HepG2 (cell line): Measurements from ENCODE around the gene CSTF3.

Experiments used
- BHLHE40 ChIP-seq: IDR thresholded peaks from 2 replicates; pipeline ENCODE4 v1.6.1; 2011; ENCODE audit warnings: low read length, improper control_type of control experiment
- ESRRA ChIP-seq: sonication (generic); formaldehyde crosslinking; IDR thresholded peaks from 2 replicates; pipeline ENCODE4 v1.5.1; 2020; ENCODE audit warnings: mild to moderate bottlenecking, low read depth, missing genetic modification reagents
- FOXM1 ChIP-seq: sonication (generic); formaldehyde crosslinking; IDR thresholded peaks from 2 replicates; pipeline ENCODE4 v1.5.0; 2020; ENCODE audit warnings: missing genetic modification reagents
- KLF16 ChIP-seq, 2 experiments: sonication (generic) in 1 of 2; formaldehyde crosslinking in 1 of 2; IDR thresholded peaks; 2 replicates each; pipeline versions ENCODE4 v1.6.1 to v1.8.0; 2016 to 2023; ENCODE audit warnings: missing genetic modification reagents in 2 of 2, missing compliant biosample characterization in 1 of 2
- MXD1 ChIP-seq: sonication (generic); formaldehyde crosslinking; IDR thresholded peaks from 2 replicates; pipeline ENCODE4 v1.4.0; 2020; ENCODE audit warnings: mild to moderate bottlenecking, missing genetic modification reagents
- POLR2A ChIP-seq, 2 experiments: IDR thresholded peaks; 2 replicates each; pipeline ENCODE4 v1.6.1; 2011; ENCODE audit warnings: low read depth in 2 of 2, low read length in 2 of 2, mild to moderate bottlenecking in 1 of 2, moderate library complexity in 1 of 2; ENCODE audit not compliant: insufficient read depth in 1 of 2
- SALL1 ChIP-seq: sonication (generic); formaldehyde crosslinking; IDR thresholded peaks from 2 replicates; pipeline ENCODE4 v1.8.0; 2022; ENCODE audit warnings: mild to moderate bottlenecking, missing genetic modification reagents
- SMYD3 ChIP-seq: sonication (generic); formaldehyde crosslinking; IDR thresholded peaks from 2 replicates; pipeline ENCODE4 v1.8.1; 2023; ENCODE audit warnings: mild to moderate bottlenecking, missing genetic modification reagents
- ZNF503 ChIP-seq: sonication (generic); formaldehyde crosslinking; IDR thresholded peaks from 2 replicates; pipeline ENCODE4 v1.4.0; 2020; ENCODE audit warnings: missing genetic modification reagents
- ZNF574 ChIP-seq: sonication (generic); formaldehyde crosslinking; IDR thresholded peaks from 2 replicates; pipeline ENCODE4 v1.4.0; 2020; ENCODE audit warnings: missing genetic modification reagents

GRCh38 chr11:33072465-33072864, 88.8 kb downstream of the CSTF3 start:
- no peak for TF ChIP-seq ZNF574
- TF ChIP-seq FOXM1 (CRISPR knock-in tag) = no peak
- no peak for TF ChIP-seq ZNF503 (CRISPR knock-in tag)
- TF ChIP-seq KLF16 (CRISPR knock-in tag; IDR thresholded peaks at IDR 0.05) = no peak
- no peak for TF ChIP-seq ESRRA (CRISPR knock-in tag)
- TF ChIP-seq BHLHE40 = no peak
- TF ChIP-seq MXD1 (CRISPR knock-in tag) = no peak
- TF ChIP-seq SALL1 (CRISPR knock-in tag) = no peak
- no peak for TF ChIP-seq POLR2A (IDR thresholded peaks at IDR 0.05; ENCODE audit: insufficient read depth in 1 of 2, low read depth in 2 of 2, low read length in 2 of 2)
- no peak for TF ChIP-seq SMYD3 (CRISPR knock-in tag)
